Endodermal cell (in vitro differentiated cells): ENCODE data around the gene IL5. TPM values are rescaled to one million over a fixed set of nuclear protein-coding genes. Genes with fewer than 3 reads are reported as not detected.

Experiments used
- DNase-seq: peaks from one replicate; pipeline ENCODE4 v3.0.0-alpha.2; 2017
- H3K27ac ChIP-seq: 2 replicates; pipeline ENCODE4 v1.5.1; 2013; ENCODE audit warnings: mild to moderate bottlenecking, low read depth, low read length, moderate library complexity
- H3K27me3 ChIP-seq: 2 replicates; pipeline ENCODE4 v1.6.1; 2013; ENCODE audit warnings: mild to moderate bottlenecking, low read length, moderate library complexity; ENCODE audit not compliant: insufficient read depth, control insufficient read depth, poor library complexity, severe bottlenecking
- H3K36me3 ChIP-seq: 2 replicates; pipeline ENCODE4 v1.7.0; 2013; ENCODE audit warnings: mild to moderate bottlenecking, low read length, moderate library complexity; ENCODE audit not compliant: control insufficient read depth, insufficient read depth
- H3K4me1 ChIP-seq: one replicate; pipeline ENCODE4 v1.7.0; 2013; ENCODE audit warnings: low read length; ENCODE audit not compliant: control insufficient read depth, insufficient read depth
- H3K4me3 ChIP-seq: 2 replicates; pipeline ENCODE4 v1.5.1; 2013; ENCODE audit warnings: mild to moderate bottlenecking, low read length, moderate library complexity
- H3K9ac ChIP-seq: 2 replicates; pipeline ENCODE4 v1.6.1; 2013; ENCODE audit warnings: mild to moderate bottlenecking, low read length, moderate library complexity; ENCODE audit not compliant: poor library complexity, severe bottlenecking; ENCODE audit errors: extremely low read depth
- H3K9me3 ChIP-seq: 2 replicates; pipeline ENCODE4 v1.6.1; 2013; ENCODE audit warnings: mild to moderate bottlenecking, low read length, moderate library complexity; ENCODE audit not compliant: control insufficient read depth
- H3K27ac Mint-ChIP-seq: 2 replicates; pipeline ENCODE4 v1.8.0; 2020; ENCODE audit warnings: mixed read lengths
- H3K27me3 Mint-ChIP-seq: 2 replicates; pipeline ENCODE4 v1.8.0; 2021; ENCODE audit warnings: mild to moderate bottlenecking, mixed read lengths; ENCODE audit not compliant: insufficient read depth
- H3K36me3 Mint-ChIP-seq: 2 replicates; pipeline ENCODE4 v1.8.0; 2020; ENCODE audit warnings: low read depth, mixed read lengths
- H3K4me1 Mint-ChIP-seq: 2 replicates; pipeline ENCODE4 v1.8.0; 2020; ENCODE audit warnings: mixed read lengths
- H3K4me3 Mint-ChIP-seq: 2 replicates; pipeline ENCODE4 v1.8.0; 2020; ENCODE audit warnings: mild to moderate bottlenecking, moderate library complexity, mixed read lengths
- H3K9me3 Mint-ChIP-seq: 2 replicates; pipeline ENCODE4 v1.8.0; 2020; ENCODE audit warnings: mild to moderate bottlenecking, mixed read lengths
- CTCF ChIP-seq: fragments of 200-600 bp; sonication (generic); conservative IDR thresholded peaks from 2 replicates; pipeline ENCODE4 v1.5.0; 2021; ENCODE audit warnings: antibody characterized with exemption, mild to moderate bottlenecking
- WGBS, 2 experiments: methylation state at CpG; one replicate each; pipeline versions ENCODE4 v1.1.5 to v1.1.7; 2013; ENCODE audit warnings: missing lambda C conversion rate in 2 of 2, mixed read lengths in 1 of 2; ENCODE audit not compliant: insufficient coverage in 1 of 2, insufficient read length in 1 of 2; 5-methylcytosine and 5-hydroxymethylcytosine counted together
- total RNA-seq, 2 donors: library from RNA; stranded (reverse); fragmentation: NEBNext Ultra II Directional in 1 of 2; extraction: Animal tissue kit (Norgen Biotek cat#: 25700) in 1 of 2; gene quantifications; 2 replicates in 1 of 2; 3 replicates in 1 of 2; pipeline ENCODE4 v1.2.1, GENCODE V29; 2021

IL5 gene
- total RNA-seq, 2 donors from 2014 or later = not detected

GRCh38 chr5:132501629-132501956, 41.7 kb downstream of the IL5 start:
- Histone ChIP-seq H3K4me3 (no peak overlapping the region), H3K36me3 (no peaks in the 10 kb centered on the region), H3K27ac (no peak overlapping the region), H3K4me1 (no peaks in the 10 kb centered on the region), H3K27me3 (no peaks in the 10 kb centered on the region), H3K9me3 (no peaks in the 10 kb centered on the region), H3K9ac (no peak overlapping the region)
- Mint-ChIP-seq H3K27me3 (no peaks in the 10 kb centered on the region), H3K4me1 (peaks cover 11% of the 10 kb centered on the region), H3K27ac (no peak overlapping the region), H3K4me3 (no peak overlapping the region), H3K9me3 (no peaks in the 10 kb centered on the region), H3K36me3 (no peaks in the 10 kb centered on the region)
- WGBS, 2 experiments = 90 to 94% methylated on average over 2 to 4 of the region's 4 CpGs
- TF ChIP-seq CTCF = no peak
- DNase-seq = no peak

DNA sequence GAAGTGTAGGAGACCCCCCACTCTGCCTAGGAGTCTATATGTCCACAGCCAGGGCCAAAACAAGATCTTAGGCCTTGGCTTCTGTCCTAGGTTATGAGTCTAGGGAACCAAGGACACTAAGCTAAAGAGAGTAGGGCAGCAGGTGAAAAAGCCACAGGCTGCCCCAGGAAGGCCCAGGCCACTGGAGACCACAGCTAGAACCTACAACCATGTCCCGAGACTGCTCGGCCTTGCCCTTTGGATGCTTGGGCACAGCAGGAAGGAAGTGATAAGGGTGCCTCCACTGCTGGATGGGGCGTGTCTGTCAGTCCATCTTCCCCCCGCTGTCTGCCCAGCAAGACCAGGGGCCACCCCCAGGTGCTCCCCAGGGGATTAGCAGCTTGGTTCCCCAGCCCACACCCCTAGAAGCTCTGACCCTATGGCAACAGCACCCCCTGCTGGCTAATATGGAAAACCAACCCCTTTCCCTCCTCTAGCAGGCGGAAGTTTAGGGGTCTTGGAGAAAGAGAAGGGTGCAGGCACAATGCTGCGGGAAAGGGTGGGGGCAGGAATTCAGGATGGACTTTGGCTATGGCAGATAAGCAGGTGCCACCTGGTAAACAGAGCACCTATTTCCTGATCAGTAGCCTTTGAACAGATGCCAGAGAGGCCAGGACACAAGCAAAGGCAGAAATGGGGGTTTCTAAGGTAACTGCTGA, 42.2 kb downstream of the IL5 start:
- Histone ChIP-seq H3K4me3 (no peak overlapping the region), H3K9me3 (no peaks in the 10 kb centered on the region), H3K36me3 (no peaks in the 10 kb centered on the region), H3K4me1 (no peaks in the 10 kb centered on the region), H3K27me3 (no peaks in the 10 kb centered on the region), H3K9ac (no peak overlapping the region), H3K27ac (no peak overlapping the region)
- peaks cover 9% of the 10 kb centered on the region for H3K4me1 Mint-ChIP-seq
- H3K36me3 Mint-ChIP-seq = no peaks in the 10 kb centered on the region
- H3K27me3 Mint-ChIP-seq = no peaks in the 10 kb centered on the region
- DNase-seq = peak; percentile 85
- TF ChIP-seq CTCF = peak; percentile 96
- WGBS, 2 experiments = 67 to 93% methylated on average over 3 to 6 of the region's 6 CpGs
- no peak overlapping the region for H3K27ac Mint-ChIP-seq
- H3K9me3 Mint-ChIP-seq = no peaks in the 10 kb centered on the region
- H3K4me3 Mint-ChIP-seq = no peak overlapping the region

GRCh38 chr5:132500244-132500930, 42.9 kb downstream of the IL5 start:
- Mint-ChIP-seq H3K4me1 (peaks cover 8% of the 10 kb centered on the region), H3K9me3 (no peaks in the 10 kb centered on the region), H3K36me3 (no peaks in the 10 kb centered on the region), H3K27ac (no peak overlapping the region), H3K4me3 (no peak overlapping the region), H3K27me3 (no peaks in the 10 kb centered on the region)
- 90 to 95% methylated on average over 2 to 6 of the region's 6 CpGs for WGBS, 2 experiments
- peak; percentile 48 for DNase-seq
- no peaks in the 10 kb centered on the region for H3K9me3 ChIP-seq
- no peaks in the 10 kb centered on the region for H3K36me3 ChIP-seq
- no peaks in the 10 kb centered on the region for H3K4me1 ChIP-seq
- H3K27me3 ChIP-seq = no peaks in the 10 kb centered on the region
- H3K27ac ChIP-seq = no peak overlapping the region
- no peak overlapping the region for H3K4me3 ChIP-seq
- no peak for TF ChIP-seq CTCF
- no peak overlapping the region for H3K9ac ChIP-seq
